Measurements from ENCODE around the gene DDX21. TPM values are rescaled to one million over a fixed set of nuclear protein-coding genes. Genes with fewer than 3 reads are reported as not detected.
A peak's percentile ranks its signal among the peaks of the same experiment; 100 is the strongest.

DDX21 gene
- total and polyA plus RNA-seq, 2 of the 13 experiments (the other 11 are each of a cell fraction or from before 2014, with no cell fraction given): 52.5 to 147 TPM

DNA sequence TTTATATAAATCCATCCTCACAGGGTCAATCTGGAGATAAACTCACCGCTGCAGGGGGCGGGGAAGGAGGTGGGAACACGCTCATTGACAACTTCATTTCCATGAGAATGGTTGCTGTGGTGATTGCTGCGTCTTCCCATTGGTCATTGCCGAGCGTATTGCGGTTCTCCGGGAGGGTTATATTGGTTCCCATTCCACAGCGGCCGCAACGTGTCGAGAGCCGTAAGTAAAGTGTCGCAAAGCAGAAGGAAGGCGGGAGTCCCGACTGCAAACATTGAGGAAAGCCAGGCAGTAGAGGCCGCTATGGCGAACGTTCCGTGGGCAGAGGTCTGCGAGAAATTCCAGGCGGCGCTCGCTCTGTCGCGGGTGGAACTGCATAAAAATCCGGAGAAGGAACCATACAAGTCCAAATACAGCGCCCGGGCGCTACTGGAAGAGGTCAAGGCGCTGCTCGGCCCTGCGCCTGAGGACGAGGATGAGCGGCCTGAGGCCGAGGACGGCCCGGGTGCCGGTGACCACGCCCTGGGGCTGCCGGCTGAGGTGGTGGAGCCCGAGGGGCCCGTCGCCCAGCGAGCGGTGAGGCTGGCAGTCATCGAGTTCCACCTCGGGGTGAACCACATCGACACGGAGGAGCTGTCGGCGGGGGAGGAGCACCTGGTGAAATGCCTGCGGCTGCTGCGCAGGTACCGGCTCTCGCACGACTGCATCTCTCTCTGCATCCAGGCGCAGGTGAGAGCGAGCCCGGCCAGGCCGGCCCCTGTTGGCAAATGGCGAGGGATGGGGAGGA lies 32.8 kb downstream of the DDX21 start, which contains the start of gene KIFBP (continued):
- no peak for TF ChIP-seq HNF1A (IDR thresholded peaks at IDR 0.05; ENCODE audit: low read depth)
- TF ChIP-seq HNF1A (CRISPR knock-in tag; IDR thresholded peaks at IDR 0.05; ENCODE audit: borderline replicate concordance): peak; percentile 33; the same call in 1 of the 2 replicates
- TF ChIP-seq THAP7 (CRISPR knock-in tag; IDR thresholded peaks at IDR 0.05): peak; percentile 75; the same call in 1 of the 2 replicates
- TF ChIP-seq CAMTA2 (CRISPR knock-in tag; IDR thresholded peaks at IDR 0.05; ENCODE audit: borderline replicate concordance): peak; percentile 87
- TF ChIP-seq NRL (CRISPR knock-in tag; IDR thresholded peaks at IDR 0.05; ENCODE audit: borderline replicate concordance): peak; percentile 61; the same call in 1 of the 2 replicates
- TF ChIP-seq HDAC1 (CRISPR knock-in tag; IDR thresholded peaks at IDR 0.05): peak; percentile 80
- TF ChIP-seq SMYD3 (CRISPR knock-in tag; IDR thresholded peaks at IDR 0.05): peak; percentile 76; the same call in 1 of the 2 replicates
- TF ChIP-seq GMEB1 (CRISPR knock-in tag; IDR thresholded peaks at IDR 0.05; ENCODE audit: borderline replicate concordance): peak; percentile 66; the same call in 1 of the 2 replicates
- TF ChIP-seq, protein P1, sequence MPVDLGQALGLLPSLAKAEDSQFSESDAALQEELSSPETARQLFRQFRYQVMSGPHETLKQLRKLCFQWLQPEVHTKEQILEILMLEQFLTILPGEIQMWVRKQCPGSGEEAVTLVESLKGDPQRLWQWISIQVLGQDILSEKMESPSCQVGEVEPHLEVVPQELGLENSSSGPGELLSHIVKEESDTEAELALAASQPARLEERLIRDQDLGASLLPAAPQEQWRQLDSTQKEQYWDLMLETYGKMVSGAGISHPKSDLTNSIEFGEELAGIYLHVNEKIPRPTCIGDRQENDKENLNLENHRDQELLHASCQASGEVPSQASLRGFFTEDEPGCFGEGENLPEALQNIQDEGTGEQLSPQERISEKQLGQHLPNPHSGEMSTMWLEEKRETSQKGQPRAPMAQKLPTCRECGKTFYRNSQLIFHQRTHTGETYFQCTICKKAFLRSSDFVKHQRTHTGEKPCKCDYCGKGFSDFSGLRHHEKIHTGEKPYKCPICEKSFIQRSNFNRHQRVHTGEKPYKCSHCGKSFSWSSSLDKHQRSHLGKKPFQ (CRISPR knock-in tag; IDR thresholded peaks at IDR 0.05; ENCODE audit: insufficient replicate concordance): peak; percentile 45
- peak; percentile 91 for TF ChIP-seq HES4 (CRISPR knock-in tag; IDR thresholded peaks at IDR 0.05; ENCODE audit: borderline replicate concordance)
- no peak for TF ChIP-seq ZNF44 (CRISPR knock-in tag; IDR thresholded peaks at IDR 0.05)
- TF ChIP-seq POLR2AphosphoS2 (IDR thresholded peaks at IDR 0.05; ENCODE audit: low read depth, low read length): no peak
- no peak for TF ChIP-seq PLSCR1 (CRISPR knock-in tag; IDR thresholded peaks at IDR 0.05; ENCODE audit: borderline replicate concordance)

Measured in HepG2 (cell line).